GM12864 (cell line): ENCODE data around the gene PPP1R7.
A peak's percentile ranks its signal among the peaks of the same experiment; 100 is the strongest.

Source experiments
- DNase-seq: peaks from one replicate; pipeline ENCODE4 v3.0.0-alpha.2; 2011; ENCODE audit warnings: low read depth
- H3K4me3 ChIP-seq: 2 replicates; pipeline ENCODE4 v1.5.1; 2011; ENCODE audit warnings: mild to moderate bottlenecking, low read depth, low read length, control low read depth
- CTCF ChIP-seq: IDR thresholded peaks from 2 replicates; pipeline ENCODE4 v1.5.1; 2011; ENCODE audit warnings: low read depth, mild to moderate bottlenecking, moderate library complexity, low read length, control low read depth, inconsistent platforms; ENCODE audit errors: missing control alignments

PPP1R7 gene

DNA sequence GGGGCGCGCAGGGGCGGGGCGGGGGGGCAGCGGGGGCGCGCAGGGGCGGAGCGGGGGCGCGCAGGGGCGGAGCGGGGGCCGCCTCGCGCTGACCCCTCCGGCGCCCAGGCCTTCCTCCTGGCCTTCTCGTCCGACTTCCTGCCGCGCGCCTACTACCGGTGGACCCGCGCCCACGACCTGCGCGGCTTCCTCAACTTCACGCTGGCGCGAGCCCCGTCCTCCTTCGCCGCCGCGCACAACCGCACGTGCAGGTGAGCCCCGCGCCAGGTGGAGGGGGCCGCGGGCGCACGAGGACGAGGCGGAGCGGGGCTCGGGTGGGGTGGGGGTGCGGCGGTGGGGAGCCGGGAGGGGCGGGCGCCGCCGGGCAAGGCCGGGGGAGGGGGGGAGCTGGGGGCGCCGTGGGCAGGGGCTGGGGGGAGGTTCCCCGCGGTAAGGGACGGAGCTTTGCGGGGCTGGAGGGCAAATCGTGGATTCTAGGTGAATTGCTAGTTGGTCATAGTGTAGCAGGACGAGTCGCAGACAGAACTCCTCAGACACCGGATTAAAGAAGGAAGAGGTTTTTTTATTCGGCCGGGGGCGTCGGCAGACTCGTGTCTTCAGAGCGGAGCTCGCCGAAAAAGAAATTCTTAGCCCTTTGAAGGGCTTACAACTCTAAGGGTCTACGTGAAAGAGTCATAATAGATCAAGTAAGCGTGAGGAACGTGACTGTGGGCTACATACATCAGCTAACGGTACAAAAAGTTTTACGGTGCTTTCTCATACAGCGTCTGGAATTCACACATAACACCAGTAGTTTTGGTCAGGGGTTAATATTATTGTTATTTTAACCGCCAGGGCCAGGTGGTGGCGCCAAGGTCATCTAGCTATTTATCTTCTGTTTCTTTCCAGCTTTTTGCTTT, 68.1 kb downstream of the PPP1R7 start:
- H3K4me3 ChIP-seq: peak overlapping the region; percentile 62
- DNase-seq: peak; percentile 5
- TF ChIP-seq CTCF: peak; percentile 23

DNA sequence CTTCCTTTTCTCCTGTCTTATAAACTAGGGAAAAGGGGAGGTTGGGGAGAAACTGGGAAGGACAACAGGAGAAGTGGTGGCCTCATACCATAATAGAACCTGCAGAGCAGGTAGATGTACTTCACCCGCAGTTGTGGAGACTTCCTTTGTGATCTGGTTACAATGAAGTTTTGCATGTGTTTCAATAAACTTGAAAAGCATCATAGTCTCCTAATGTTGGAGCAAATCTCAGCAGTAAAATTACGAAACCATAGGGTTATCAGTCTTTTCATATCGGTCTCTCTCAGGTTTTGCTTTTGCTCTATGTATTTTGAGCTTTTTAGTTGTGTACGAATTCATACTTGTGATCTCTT, 68.7 kb downstream of the PPP1R7 start:
- DNase-seq: no peak
- peak overlapping the region; percentile 62; the same call in 1 of the 2 replicates for H3K4me3 ChIP-seq
- TF ChIP-seq CTCF: no peak

DNA sequence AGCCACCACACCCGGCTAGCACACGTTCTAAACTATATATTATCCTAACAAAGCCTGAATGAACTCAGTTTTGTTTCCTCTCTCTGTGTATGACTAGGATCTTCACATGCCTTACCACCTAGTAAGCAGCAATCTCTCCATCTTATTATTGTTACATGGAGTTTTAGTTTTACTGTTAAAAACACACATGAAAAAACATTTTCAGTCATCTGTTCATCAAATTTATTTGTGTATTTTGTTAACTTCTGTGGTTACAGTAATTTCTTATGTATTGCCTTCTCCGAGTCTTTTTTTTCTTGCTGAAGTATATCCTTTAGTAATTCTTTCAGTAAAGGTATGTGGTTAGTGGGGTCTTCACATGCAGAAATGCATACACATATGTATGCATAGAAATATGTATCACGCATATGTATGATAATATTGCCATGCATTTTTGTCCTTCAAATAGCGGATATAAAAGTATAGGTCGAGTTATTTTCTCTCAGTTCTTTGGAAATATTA, 69.6 kb downstream of the PPP1R7 start:
- no peak overlapping the region for H3K4me3 ChIP-seq
- no peak for TF ChIP-seq CTCF
- DNase-seq: no peak

DNA sequence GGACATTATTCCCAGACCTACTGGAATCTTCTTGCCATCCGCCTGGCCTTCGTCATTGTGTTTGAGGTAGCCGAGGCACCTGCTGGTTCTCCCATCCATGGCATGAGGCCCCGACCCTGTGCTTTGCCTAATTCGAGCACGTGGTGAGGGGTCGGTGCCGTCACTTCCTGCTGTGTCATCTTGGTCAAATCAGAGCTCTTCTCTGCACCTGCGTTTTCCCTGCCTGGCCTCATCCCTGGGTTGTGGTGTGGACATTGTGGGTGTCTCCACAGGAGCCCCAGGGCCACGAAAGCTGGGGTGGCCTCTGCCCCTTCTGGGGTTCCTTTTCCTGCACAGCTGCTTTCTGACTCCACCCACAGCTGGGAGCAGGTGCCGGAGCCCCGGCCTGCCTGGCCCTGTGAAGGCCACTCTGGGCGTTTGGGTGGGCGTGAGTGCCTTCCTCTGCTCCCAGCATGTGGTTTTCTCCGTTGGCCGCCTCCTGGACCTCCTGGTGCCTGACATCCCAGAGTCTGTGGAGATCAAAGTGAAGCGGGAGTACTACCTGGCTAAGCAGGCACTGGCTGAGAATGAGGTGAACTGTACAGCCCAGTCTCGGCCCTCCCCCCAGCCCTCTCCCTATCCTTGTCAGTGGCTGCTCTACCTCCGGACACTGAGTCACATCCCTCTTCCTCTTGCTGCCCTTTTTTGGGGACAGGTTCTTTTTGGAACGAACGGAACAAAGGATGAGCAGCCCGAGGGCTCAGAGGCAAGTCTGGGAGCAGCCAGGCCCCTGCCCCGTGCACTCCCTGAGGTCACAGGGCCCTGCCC, 73.1 kb downstream of the PPP1R7 start:
- no peak overlapping the region for H3K4me3 ChIP-seq
- DNase-seq: no peak
- no peak for TF ChIP-seq CTCF

DNA sequence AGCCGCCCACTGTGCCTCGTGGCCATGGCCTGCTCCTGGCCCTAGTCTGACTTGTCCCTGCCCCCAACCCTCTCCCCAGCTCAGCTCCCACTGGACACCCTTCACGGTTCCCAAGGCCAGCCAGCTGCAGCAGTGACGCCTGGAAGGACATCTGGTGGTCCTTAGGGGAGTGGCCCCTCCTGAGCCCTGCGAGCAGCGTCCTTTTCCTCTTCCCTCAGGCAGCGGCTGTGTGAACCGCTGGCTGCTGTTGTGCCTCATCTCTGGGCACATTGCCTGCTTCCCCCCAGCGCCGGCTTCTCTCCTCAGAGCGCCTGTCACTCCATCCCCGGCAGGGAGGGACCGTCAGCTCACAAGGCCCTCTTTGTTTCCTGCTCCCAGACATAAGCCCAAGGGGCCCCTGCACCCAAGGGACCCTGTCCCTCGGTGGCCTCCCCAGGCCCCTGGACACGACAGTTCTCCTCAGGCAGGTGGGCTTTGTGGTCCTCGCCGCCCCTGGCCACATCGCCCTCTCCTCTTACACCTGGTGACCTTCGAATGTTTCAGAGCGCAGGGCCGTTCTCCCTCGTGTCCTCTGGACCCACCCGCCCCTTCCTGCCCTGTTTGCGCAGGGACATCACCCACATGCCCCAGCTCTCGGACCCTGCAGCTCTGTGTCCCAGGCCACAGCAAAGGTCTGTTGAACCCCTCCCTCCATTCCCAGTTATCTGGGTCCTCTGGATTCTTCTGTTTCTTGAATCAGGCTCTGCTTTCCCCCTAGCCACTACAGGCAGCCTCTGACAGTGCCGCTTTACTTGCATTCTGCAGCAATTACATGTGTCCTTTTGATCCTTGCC, 74.0 kb downstream of the PPP1R7 start:
- H3K4me3 ChIP-seq: no peak overlapping the region
- DNase-seq: no peak

More for the DNA sequence above, 74.0 kb downstream of the PPP1R7 start:
- TF ChIP-seq CTCF: no peak
